ENCODE results near the gene GPD1L.
"Not testable (repeated sequence)": the region's sequence is repeated elsewhere in the genome, so short reads cannot be mapped to it uniquely, and the experiment has no call there.

GPD1L gene

GRCh38 chr3:32181365-32181764, 74.9 kb downstream of the GPD1L start:
- no peak for DNase-seq (ENCODE audit: low spot score)

- no peak for DNase-seq (ENCODE audit: low spot score)
These were observed 75.4 kb downstream of the GPD1L start for GRCh38 chr3:32181796-32182195.

DNA sequence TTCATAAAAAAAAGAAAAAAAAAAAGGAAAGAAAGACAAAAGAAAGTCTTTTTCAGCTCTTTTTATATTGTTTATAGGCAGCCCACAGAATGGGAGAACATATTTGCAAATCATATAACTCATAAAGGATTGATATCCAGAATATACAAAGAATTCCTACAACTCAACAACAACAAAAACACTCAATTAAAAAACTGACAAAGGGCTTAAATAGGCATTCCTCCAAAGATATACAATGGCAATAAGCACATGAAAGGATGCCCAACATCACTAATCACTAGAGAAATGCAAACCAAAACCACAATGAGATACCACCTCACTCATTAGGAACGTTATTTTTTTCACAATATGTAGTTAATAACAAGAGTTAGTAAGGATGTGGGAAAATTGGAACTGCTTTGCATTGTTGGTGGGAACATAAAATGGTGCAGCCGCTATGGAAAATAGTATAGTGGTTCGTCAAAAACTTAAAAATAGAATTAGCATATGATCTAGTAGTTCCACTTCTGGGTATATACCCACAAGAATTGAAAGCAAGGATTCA, 77.8 kb downstream of the GPD1L start:
- DNase-seq (ENCODE audit: low spot score) = no peak

GRCh38 chr3:32186097-32186496, 79.7 kb downstream of the GPD1L start:
- DNase-seq (ENCODE audit: low spot score) = no peak

GRCh38 chr3:32186876-32187275, 80.5 kb downstream of the GPD1L start:
- no peak for DNase-seq (ENCODE audit: low spot score)

- DNase-seq (ENCODE audit: low spot score) = no peak
These were observed 83.3 kb downstream of the GPD1L start for GRCh38 chr3:32189693-32190092.

DNA sequence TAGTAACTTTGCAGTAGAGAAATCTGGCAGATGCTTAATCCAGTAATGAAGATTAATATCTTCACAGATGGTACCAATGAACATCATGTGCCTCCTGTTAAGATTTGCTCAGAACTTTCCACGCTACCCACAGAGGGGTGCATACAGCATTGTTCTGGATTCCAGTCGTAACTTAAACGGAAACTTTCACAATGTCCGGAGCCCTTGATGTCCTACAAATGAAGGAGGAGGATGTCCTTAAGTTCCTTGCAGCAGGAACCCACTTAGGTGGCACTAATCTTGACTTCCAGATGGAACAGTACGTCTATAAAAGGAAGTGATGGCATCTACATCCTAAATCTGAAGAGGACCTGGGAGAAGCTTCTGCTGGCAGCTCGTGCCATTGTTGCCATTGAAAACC, 84.1 kb downstream of the GPD1L start:
- DNase-seq (ENCODE audit: low spot score) = not testable (repeated sequence)

DNA sequence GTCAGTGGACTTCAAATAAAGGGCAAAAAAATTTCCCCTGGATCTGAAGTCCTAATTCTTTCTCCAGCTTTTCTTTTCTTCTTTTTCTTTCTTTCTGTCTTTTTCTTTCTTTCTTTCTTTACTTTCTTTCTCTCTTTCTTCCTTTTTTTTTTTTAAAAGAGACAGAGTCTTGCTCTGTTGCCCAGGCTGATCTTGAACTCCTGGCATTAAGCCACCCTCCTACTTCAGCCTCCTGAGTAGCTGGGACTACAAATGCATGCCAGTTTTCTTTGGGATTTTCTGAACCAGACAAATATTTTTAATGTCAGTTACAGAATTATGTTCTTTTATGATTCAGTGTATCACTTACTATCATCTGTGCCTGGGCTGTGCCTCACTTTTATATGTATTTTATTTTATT, 86.7 kb downstream of the GPD1L start:
- no peak for DNase-seq (ENCODE audit: low spot score)

- DNase-seq (ENCODE audit: low spot score) = no peak
These were observed 88.2 kb downstream of the GPD1L start for GRCh38 chr3:32194653-32195052.

DNA sequence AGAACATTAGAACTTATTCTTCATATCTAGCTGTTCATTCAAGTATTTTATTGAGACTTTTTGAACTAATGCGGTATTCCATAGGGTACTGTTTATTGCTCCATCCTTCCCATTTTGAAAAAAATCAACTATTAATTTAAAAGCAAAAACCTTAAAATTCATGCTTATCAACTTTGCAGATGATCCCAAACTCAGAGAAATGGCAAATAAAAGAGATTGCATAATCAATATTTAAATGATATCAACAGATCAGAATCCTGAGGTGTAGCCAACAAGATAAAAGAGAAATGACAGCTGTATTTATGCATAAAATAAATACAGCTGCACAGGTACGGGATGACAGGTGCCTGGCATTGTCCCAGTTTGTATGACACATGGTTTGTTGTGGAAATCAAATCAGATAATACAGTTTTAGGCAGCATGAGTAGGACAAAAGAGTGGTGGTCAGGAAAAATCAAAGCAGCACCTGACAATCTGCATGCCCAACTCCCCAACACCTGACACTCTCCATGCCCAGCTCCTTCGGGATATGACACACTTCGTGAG, 89.6 kb downstream of the GPD1L start:
- DNase-seq (ENCODE audit: low spot score) = no peak

DNA sequence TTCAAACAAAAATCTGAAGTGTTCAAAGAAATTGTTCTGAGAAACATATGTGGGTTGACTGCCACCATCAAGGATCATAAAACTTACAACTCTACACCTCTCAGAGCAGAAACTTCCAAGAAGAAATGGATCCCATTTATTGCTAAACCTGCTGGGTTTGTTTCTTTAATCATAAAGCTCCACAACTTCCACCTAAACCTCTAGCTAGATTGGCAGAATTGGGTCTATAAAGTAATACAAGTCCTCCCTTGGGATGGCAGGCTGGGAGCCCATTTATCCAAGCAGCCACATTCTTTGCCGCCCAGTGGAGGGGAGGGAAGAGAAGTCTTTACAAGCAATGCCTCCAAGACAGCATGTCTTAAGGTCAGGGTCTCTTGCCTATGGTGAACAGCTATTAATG, 91.6 kb downstream of the GPD1L start:
- DNase-seq (ENCODE audit: low spot score) = no peak

- no peak for DNase-seq (ENCODE audit: low spot score)
These were observed 92.3 kb downstream of the GPD1L start for GRCh38 chr3:32198714-32199113.

- no peak for DNase-seq (ENCODE audit: low spot score)
These were observed 94.1 kb downstream of the GPD1L start for GRCh38 chr3:32200490-32200889.

- no peak for DNase-seq (ENCODE audit: low spot score)
These were observed 94.8 kb downstream of the GPD1L start for GRCh38 chr3:32200992-32201758.

- no peak for DNase-seq (ENCODE audit: low spot score)
These were observed 96.1 kb downstream of the GPD1L start for GRCh38 chr3:32202496-32202895.

- no peak for DNase-seq (ENCODE audit: low spot score)
These were observed 97.4 kb downstream of the GPD1L start for GRCh38 chr3:32203854-32204253.

- no peak for DNase-seq (ENCODE audit: low spot score)
These were observed 102.0 kb downstream of the GPD1L start for GRCh38 chr3:32208447-32208846.

- DNase-seq (ENCODE audit: low spot score) = no peak
These were observed 108.8 kb downstream of the GPD1L start for GRCh38 chr3:32215185-32215584.

DNA sequence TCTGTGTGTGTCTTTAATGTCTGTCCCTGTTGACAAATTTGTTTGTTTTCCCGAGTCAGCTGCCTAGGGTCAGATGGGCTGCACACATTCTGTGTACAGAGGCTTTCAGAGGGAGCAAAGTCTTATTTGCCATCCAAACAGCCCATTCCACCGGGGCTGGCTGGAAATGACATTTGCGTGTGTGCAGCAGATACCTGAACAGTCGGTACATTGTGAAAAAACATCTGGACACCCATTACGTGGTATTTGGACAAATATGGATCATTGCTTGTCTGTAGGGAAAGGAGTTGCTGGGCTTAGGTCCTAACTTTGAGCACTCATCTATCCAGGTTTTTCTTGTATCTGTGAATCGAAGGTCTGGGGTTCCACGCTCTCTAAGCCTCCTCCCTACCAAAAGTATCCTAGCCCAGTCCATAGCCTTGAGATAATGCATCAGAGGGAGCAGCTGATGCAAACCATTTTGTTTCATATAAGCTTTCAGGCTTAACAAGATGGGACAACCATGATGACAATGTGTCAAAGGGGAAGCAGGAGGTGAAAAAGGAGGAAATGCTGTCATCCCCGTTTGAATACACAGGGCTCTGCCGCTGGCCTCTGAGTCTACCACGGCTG, 109.9 kb downstream of the GPD1L start:
- no peak for DNase-seq (ENCODE audit: low spot score)

DNA sequence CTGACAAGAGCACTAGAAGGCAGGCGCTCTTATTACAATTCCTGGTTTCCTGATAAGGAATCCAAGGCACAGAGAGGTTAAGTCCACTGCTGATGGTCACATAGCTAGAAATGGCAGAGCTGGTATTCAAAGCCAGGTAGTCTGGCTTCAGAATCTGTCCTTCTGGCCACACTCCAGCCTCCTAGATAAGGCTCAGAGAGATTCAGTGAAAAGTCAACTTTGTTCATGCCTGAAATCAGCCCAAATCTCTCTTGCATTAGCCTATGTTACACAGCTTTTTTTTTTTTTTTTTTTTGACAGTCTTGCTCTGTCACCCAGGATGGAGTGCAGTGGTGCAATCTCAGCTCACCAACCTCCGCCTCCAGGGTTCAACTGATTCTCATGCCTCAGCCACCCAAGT, 110.9 kb downstream of the GPD1L start:
- no peak for DNase-seq (ENCODE audit: low spot score)

Measured in germinal center (tissue), 1 donor.